Stimulated activated naive CD4-positive, alpha-beta T cell (primary cell): ENCODE data around the gene CAMTA1.

Experiments used
- DNase-seq, 6 experiments: peaks; one replicate each; lab custom pipeline; 2025; lab: John Stamatoyannopoulos, UW

CAMTA1 gene

DNA sequence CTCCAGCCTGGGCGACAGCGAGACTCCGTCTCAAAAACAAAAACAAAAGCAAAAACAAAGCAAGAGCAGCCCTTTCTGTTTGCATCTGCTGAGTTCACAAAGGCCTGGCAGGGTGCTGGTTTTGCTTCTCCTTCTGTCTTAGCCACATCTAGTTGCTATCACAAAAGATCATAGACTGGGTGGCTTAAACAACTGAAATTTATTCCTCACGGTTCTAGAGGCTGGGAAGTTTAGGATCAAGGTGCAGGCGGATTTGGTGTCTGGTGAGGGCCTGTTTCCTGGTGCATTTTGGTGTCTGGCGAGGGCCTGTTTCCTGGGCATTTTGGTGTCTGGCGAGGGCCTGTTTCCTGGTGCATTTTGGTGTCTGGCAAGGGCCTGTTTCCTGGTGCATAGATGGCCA is 471.3 kb downstream of the CAMTA1 start:
- no peak for DNase-seq

DNA sequence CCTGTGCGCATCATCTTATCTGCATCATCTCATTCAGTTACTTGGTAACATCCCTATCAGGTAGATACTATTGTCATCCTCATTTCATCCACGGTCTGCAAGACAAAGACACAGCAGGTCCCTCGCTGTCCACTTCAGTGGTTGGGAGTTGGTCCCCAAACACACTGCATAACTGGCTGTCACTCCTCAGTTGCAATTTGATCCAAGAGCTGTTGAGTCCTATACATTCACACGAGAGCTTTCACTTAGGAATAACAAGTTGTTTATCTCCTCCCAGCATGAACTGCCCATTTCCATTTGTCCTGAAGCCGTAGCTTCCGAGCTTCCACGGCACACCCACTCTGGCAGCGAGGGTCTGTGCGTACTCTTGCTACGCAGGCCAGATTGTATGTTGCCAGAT is 472.0 kb downstream of the CAMTA1 start:
- no peak for DNase-seq

DNA sequence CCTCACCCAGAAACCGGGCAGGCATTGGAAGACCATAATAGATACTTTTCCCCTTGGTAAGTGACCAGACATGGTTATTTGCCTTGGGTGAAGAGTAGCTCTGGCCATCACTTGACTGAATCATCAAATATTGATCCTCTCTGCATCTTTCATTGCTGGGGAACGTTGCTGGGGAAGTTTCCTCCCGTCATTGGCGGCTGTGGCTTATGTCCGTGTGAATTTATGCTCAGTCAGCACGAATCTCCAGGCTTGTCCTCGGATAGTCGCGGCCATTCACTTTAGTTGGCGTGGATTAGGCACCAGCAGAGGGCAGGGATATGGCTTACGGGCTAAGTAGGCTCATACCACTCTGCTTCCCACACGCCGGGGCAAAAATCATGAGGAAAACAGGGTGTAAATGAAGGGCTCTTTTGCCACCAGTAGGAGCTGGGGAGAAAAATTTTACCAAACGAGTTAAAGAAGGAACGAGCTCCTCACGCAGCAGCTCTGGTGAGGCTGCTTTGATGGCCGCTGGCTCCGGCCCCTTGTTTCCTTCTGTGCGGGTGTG is 473.4 kb downstream of the CAMTA1 start:
- no peak for DNase-seq

DNA sequence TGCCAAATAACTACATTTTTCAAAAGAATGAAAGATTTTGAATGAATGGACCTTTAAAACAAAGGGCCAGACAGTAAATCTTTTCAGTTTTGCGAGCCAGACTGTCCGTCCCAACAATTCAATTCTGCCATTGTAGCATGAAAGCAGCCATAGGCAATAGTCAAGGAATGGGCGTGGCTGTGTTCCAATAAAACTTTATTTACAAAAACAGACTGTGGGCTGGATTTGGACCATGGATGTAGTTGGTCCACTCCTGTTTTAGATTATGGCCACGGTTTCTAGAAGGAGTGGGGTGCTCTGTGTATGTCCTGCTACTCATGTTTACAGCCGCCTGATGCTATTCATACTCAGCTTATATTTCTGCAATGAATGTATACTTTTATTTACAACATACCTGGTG is 474.7 kb downstream of the CAMTA1 start:
- DNase-seq = no peak

DNA sequence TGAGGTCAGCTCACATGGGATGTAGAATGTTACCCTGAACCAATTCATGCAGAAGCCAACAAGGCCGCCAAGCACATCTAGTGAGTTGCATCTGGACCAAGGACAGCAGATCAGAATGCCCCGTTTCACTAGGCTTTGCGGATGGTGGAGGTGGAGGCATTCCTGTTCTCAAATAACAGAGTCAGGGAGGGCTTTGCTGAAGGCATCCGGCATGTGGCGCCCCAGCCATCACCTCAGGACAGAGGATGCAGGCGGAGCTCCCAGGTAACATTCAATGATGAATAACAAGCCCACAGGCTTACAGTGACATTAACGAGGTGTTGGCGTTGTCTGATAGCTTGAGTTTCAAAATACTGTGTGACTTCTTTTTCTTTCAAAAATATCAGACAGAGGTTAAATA is 476.2 kb downstream of the CAMTA1 start:
- no peak for DNase-seq

DNA sequence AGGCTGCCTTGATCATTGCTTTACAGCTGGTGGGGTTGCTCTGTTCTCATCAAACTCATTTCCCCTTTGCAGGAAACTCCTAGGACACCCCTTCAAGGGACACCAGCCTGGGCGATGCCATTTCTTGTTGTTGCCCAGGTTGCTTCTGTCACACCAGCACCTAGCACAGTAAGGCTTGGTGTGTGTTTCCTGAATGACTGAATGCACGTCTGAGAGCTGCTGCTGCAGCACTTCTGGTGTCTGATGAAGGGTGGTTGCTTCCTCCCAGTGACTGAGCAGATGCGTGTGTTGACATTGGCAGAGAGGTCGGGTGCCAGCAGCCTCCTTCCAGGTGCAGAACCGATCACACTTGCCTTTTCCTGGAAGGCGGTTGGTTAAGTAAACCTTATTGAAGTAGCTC is 477.4 kb downstream of the CAMTA1 start:
- DNase-seq = no peak

DNA sequence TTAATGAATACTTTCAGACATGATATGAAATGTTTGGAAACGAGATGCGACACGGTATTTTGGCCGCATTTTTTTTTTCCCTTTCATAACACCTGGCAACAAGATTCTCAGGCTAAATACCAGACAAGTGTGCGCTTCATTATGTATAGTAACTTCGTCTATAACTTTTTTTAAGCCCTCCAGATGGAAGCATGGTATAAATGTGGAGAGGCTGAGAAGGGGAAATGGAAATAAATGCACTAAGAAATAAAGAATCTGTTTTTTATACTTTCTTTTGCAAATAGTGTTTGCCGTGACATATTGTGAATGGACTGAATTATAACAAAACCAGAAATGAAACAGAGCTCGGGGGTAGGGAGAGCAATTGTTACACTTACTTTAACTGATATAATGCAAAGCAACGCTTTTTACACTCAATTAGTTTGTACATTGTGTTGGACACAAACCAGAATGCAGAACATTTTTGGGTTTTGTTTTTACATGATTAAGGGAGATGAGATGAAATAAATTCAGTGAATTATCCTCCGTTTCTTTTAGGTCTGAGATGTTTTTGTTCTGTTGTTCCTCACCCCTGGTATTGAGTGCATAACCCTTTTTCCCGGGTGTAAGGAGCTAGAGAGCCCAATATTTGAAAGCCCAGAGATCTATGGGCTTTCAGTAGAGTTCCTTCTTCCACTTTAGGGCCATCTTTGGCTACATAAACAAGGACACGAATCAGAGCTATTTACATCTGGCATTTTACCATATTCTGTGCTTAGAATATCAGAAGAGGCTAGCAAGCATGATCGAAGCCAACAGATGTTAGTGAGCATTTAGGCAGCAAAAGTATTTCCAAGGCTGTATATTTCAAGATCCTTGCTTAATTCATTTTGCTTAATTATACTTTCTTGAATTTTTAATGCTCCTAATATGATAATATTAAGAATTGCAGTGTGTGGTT is 478.0 kb downstream of the CAMTA1 start:
- DNase-seq = no peak

DNA sequence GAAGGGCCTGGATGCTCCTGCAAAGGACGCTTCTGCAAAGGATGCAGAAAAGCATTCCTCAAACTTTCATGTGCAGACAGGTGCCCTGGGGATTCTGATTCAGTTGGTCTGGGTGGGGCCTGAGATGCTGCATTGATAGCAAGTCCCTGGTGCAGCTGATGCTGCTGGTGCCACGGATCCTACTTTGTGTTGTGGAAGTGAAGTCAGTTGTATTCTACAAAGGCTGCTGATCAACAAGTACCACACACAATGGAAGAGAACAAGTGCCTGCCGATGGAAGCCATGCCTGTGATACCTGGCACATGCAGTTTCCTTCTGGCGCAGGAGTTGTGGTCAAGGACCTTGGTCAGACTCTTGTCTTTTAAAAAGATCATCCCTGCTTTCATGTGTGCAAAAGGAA is 478.8 kb downstream of the CAMTA1 start:
- no peak for DNase-seq

DNA sequence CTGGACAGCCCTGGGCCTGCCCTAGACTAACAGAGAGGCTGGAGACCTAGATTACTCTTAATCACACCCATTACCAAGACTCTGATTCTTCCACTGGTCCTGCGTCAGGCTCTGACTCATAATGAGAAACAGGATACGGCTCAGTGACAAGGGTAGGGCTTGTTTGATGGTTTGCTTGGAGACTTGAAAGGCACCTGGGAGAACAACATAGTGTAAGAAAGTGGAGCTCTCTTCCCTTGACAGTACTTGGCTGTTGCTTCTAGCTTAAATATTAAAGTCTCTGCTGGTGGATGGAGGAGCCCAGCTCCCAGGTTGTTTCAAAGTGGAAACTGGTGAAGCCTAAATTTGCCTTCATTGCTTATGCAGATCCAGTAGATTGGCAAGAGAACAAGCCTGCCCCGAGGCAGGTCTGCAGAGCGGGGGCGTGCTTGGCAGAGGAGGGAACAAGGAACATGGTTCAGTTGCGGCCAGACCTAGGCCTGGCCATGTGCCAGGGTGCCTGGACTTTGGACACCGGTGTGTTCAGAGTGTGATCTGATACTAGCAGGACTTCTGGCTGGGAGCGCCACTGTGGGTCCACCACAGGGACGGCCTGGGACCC is 480.6 kb downstream of the CAMTA1 start:
- DNase-seq = no peak

DNA sequence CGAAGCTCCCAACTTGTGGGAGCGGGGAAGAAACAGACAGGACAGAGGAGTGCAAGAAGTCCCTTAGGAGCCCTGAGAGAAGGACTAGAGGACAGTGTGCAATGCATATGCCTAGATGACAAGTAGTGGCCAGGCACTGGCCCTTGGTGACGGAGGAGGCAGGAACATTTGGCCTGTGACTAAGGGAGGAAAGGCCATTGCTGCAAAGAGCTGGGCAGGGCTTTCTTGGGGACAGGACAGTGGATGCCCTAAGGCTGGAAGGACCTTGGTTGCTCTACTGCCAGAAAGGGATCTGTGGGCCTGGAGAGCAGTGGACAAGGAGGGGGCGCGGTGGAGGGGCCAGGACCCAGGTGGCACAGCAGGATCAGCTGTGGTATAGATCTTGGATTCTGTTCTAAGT is 481.3 kb downstream of the CAMTA1 start:
- no peak for DNase-seq

DNA sequence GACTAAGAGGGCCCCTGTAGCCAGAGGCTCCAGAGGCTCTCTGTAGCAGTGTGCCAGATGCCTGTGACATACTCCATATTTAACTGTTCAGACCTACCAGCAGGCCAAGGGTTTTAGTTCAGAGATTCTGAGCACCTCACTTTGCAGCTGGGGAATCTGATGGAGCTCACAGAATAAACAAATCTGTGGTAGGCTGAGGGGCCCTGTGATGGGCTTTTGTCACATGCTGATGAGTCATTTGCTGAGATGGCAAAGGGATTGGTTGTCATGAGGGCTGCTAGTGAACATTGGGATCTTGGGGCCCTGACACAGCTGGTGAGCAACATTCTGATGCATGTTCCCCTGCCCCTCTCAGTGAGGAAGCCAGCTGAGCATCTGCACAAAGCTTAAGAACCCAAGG is 482.2 kb downstream of the CAMTA1 start:
- DNase-seq = no peak

DNA sequence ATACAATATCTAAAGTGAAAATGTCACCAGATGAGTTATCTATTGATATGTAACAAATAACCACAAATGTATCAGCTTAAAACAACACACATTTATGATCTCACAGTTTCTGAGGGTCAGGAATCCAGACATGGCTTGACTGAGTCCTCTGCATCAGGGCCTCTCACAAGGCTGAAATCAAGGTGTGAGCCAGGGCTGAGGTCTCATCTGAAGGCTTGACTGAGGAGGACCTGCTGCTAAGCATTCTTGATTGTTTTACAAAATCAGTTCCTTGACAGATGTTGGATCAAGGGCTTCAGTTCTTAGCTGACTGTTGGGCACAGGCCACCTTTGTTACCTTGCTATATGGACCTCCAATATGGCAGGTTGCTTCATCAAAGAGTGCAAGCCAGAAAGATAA is 483.7 kb downstream of the CAMTA1 start:
- no peak for DNase-seq

DNA sequence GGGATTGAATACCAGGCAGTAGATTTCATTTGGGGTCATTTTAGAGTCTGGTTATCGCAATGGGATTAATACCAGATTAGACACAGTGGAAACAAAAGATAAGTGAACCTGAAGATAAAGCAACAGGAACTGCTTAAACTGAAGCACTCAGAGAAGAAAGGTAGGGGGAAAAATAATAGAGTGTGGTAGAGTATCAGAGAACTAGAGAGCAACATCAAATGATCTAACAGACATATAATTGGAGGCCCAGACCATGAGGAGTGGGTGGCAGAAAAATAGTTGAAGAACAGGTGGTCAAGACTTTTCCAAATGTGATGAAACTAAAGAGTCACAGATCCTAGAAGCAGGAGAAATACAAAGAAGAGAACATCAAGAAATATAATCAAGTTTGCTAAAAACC is 484.3 kb downstream of the CAMTA1 start:
- DNase-seq = no peak

DNA sequence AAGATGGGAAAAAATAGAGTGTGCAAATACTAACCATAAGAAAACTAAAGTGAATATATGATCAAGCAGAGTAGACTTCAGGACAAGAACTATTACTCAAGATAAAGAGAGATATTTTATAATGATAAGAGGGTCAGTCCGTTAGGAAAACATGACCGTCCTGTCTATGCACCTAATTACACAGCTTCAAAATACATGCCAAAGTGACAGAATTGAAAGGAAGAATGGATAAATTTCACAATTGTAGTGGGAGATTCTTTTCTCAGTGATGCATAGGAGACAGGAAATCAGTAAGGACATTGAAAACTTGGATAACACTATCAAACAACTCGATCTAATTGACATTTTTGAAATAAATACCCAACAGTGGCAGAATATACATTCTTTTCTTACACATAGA is 489.0 kb downstream of the CAMTA1 start:
- DNase-seq = no peak

DNA sequence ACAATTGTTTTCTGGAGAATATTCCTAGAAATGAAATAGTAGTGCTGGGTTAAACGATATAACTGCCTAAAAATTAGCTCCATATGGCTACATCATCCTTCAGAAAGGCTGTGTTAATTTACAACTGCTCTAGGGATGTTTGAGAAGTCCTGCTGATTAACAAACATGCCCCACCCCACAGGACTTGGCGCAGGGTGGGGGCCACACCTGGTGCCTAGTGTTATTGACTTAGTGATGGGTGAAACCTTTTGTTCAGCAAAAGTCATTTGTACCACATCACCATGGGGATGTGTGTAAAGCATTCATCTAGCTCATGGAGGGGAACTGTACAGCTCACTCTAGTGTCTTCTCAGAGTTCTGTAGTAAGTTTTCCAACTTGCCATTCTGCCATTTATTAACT is 492.8 kb downstream of the CAMTA1 start:
- no peak for DNase-seq

DNA sequence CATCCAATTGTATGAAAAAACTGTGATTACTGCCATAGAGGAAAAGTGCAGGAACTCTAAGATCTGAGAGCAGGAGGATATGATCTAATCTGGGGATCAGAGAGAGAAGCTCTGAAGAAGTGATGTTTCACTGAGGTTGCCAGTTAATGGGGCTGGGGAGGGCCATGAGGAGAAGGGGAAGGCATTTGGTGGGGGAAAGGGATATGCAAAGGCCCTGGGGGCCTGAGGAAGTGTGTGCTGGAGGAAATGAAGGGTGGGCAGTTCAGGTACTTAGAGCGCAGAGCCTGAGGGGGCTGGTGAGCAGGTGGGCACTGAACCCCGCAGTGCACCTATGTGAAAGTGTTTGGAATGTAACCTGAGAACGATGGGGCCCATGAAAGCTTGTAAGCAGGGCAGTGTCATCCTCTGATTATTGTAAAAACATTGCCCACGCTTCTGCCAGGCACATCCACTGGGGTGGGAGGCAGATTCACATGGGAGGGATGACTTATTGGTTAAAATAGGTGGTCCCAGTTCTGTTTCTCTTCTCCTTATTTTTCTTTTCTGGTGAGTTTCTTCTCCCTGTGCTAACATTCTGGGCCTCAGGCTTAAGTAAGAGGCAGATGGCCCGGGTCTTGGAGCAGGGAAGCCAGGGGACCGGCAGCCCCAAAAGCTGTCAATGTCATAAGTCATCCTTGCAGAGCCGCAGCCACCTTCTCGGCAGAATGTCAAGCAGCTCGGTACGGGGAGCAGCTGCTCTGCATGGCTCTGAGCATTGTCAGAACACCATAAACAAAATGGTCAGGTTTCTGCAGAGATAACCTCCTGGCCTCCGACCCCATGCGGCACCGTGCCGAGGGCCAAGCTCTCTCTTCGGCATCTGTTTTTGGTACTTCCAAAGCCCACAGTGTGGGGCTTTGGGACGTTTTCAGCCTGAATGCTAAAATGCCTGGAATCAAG is 493.8 kb downstream of the CAMTA1 start:
- no peak for DNase-seq

DNA sequence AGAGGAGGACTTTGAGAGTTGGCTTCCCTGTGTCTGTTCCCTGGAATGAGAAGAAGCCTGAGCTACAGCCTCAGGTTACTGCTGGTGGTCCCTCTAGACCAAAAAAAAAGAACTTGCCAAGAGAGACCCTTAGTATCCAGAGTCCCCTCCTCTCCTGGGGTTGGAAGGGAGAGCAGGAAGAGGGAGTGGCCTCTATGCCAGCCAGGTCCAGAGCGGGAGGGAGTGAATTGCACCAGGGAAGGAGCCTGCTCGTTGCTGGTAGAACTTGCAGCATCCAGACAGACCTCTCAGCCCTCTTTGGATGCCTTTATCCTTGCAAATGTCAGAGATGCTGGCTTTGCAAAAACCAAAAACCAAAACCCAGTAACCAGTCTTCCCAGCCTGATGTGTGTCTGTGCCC is 494.5 kb downstream of the CAMTA1 start:
- DNase-seq = no peak

DNA sequence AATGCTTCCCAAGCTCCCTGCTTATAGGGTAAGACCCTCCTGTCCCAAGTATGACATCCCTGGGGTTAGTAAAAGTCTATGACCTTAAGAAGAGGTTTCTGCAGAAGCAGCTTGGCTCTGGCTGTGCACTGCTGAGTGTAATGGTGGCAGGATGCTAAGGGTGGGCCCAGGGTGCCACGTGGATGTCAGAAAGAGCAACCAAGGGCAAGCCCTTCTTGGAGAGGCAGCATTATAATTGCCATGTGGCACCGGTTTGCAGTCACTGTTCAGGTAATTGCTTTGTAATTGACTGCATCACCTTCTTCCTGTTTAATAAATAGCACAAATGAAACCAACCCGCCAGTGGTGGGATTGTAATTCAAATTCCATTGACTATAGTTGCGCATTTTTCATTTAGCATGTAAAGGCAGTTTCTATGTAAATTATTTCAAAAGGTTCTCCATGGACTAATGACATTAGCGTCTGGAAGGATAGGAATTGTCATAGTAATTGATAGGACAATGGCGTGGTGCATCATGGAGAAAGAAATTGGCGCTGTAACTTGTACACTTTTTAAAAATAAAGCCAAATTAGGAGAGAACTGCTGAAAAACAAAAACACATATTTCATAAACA is 495.2 kb downstream of the CAMTA1 start:
- no peak for DNase-seq

DNA sequence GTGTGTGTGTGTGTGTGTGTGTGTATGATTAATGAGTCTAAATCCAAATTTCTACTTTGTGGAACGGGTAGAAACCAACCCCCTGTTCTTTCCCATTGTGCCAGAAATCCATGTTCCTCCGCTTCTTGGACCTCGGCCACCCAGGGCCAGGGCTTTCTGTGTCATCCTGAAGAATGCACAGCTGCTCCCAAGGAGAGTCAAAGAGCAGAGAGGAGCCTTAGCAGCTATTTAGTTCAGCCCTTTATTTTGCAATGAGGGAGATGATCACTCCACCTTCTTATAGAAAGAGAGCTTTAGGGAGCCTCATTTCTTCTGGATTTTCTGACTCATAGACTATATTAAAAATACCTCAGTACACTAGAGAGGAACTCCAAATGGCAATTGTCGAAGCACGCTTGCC is 496.6 kb downstream of the CAMTA1 start:
- DNase-seq = no peak

DNA sequence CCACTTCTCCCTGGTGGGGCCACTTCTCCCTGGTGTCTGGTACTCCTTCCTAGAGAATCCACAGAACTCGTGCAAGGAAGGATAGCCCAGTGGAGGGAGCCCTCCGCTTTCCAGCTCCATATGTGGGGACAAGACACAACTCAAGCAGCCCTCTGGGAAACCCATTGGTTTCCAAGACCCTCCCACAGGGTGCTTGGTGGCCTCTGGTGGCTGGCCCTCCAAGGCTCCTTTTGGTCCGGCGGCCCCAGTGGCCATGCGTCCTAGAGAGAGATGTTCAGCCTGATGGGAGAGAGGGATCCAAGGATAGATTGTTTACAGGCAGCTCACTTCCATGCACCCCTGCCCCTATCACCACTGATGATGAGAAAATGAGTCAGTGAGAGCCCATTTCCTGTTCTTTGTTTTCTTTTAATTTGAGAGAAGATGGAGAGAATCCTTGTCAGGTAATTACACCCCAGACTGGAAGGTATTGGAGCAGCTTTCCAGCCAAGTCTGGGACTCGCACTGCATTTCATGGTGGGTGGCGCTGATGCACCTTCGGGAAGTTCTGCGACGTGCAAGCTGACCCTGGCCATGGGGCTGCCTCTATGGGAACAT is 499.7 kb downstream of the CAMTA1 start:
- no peak for DNase-seq

DNA sequence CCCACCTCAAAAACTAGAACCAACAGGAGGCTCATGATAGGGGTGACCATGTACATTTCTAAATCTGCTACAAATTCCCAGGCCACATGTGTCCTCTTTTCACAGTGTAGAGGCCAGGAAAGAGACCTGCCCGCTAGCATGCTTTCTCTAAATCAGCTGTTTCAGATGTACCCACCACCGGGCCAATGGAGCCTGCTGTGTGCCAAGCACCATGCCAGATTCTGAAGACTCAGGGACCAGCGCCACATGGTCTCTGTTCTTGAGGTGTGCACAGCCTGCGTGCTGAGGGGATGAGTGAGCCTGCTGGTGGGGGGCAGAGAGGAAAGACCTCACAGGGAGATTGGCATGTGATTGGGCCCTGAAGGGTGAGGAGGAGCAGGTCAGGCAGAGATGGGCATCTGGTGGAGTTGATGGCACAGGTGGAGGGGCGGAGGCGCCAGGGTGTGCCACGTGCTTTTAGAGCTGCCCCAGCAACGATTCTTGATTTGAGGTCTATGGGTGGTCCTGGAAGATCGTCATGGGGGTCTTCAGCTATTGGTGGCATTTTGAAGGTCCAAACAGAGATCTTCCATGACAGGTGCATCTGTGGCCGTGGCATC is 500.7 kb downstream of the CAMTA1 start:
- DNase-seq = no peak
